Epithelial cell of proximal tubule (primary cell): ENCODE data around the gene FRMD3. TPM values are rescaled to one million over a fixed set of nuclear protein-coding genes. Genes with fewer than 3 reads are reported as not detected.

Source experiments
- DNase-seq: peaks from one replicate; pipeline ENCODE4 v3.0.0-alpha.2; 2011; ENCODE audit warnings: low read depth
- H3K4me3 ChIP-seq: 2 replicates; pipeline ENCODE4 v1.5.1; 2011; ENCODE audit warnings: low read depth, mild to moderate bottlenecking, low read length
- CTCF ChIP-seq: conservative IDR thresholded peaks from 2 replicates; pipeline ENCODE4 v1.5.1; 2012; ENCODE audit warnings: low read depth, mild to moderate bottlenecking, low read length
- total RNA-seq: library from RNA; depleted of rRNA; stranded (reverse); fragments of >200 nt; gene quantifications from 2 replicates; pipeline ENCODE4 v1.2.3, GENCODE V29; 2015

Gene FRMD3
- total RNA-seq, 1 donor from 2014 or later, result 2.4 TPM

DNA sequence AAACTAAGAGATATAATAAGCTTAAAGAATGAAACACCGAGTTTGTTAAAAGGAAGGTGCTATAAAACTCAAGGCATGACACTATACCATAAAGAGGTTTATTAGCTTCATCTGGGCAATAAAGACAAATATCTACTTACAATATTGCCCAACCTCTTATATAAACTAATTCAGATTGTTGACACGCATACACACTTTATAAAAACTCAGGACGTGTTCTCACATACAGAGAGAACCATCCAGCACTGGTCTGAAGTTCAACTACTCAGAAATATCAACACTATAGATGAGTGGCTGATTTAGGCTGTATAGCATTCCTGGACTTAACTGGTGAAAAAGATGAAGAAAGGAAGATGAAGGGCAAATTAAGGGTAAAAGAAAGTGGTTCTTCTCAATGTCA lies 81.2 kb downstream of the FRMD3 start:
- no peak for TF ChIP-seq CTCF
- no peak for DNase-seq

GRCh38 chr9:83456226-83456625 lies 82.0 kb downstream of the FRMD3 start:
- DNase-seq, result no peak
- no peak overlapping the region for H3K4me3 ChIP-seq
- TF ChIP-seq CTCF, result no peak

More for the DNA sequence above, 81.2 kb downstream of the FRMD3 start:
- H3K4me3 ChIP-seq, result no peak overlapping the region

DNA sequence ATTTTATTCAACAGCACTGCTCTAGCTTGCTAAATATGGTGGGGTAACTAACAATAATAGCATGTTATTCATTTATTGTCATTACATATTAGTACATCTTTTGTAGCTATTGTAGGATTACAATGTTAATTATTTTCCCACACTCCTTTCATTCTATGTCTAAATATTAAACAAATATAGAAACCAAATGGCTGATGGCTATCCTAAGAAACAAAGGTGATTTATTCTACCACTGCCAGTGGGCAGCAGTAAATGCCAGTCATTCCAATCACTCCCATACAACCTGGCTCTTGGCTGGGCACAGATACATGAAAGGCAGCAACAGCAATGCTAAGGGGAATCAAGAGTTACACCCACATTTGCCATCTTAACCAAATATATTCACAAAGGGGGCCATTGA lies 84.1 kb downstream of the FRMD3 start:
- H3K4me3 ChIP-seq, result no peak overlapping the region
- no peak for DNase-seq
- TF ChIP-seq CTCF, result no peak

GRCh38 chr9:83451308-83451707 lies 86.9 kb downstream of the FRMD3 start:
- no peak overlapping the region for H3K4me3 ChIP-seq
- no peak for TF ChIP-seq CTCF
- DNase-seq, result no peak

- no peak overlapping the region for H3K4me3 ChIP-seq
- no peak for TF ChIP-seq CTCF
- no peak for DNase-seq
Measured at GRCh38 chr9:83449983-83450382, 88.2 kb downstream of the FRMD3 start.

- TF ChIP-seq CTCF, result no peak
- DNase-seq, result no peak
Measured at GRCh38 chr9:83449166-83449565, 89.0 kb downstream of the FRMD3 start.

DNA sequence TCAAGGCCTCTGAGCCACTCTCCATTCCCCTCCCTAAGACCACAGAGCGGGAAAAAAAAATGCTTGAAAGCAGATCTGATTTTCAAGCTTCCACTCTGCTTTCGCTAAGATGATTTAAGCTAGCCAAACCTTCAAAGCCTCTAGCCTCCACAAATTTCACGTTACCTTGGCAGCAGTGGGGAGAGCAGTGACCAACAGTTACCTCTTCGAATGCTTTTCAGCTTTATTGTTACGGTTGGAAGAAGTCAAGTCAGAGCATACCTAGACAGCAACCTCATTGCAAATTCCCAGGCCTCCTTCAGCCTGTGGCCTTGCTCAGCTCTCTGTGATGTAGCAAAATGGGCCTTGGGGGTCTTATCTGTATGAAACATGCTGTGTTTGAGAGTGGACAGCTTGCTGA lies 89.6 kb downstream of the FRMD3 start:
- DNase-seq, result no peak
- H3K4me3 ChIP-seq, result no peak overlapping the region
- no peak for TF ChIP-seq CTCF

More at GRCh38 chr9:83449166-83449565, 89.0 kb downstream of the FRMD3 start:
- H3K4me3 ChIP-seq, result no peak overlapping the region
